Kidney epithelial cell (primary cell): ENCODE measurements around the gene AGBL1. TPM values are rescaled to one million over a fixed set of nuclear protein-coding genes. Genes with fewer than 3 reads are reported as not detected.

Experiments used
- DNase-seq: peaks from one replicate; pipeline ENCODE4 v3.0.0-alpha.2; 2010; ENCODE audit warnings: low read depth
- H3K27me3 ChIP-seq: 2 replicates; pipeline ENCODE4 v1.6.0; 2011; ENCODE audit warnings: low read length; ENCODE audit not compliant: control insufficient read depth, insufficient read depth
- H3K36me3 ChIP-seq: 2 replicates; pipeline ENCODE4 v1.5.1; 2011; ENCODE audit warnings: low read length; ENCODE audit not compliant: control insufficient read depth, insufficient read depth
- H3K4me3 ChIP-seq: 2 replicates; pipeline ENCODE4 v1.5.1; 2011; ENCODE audit warnings: low read depth, mild to moderate bottlenecking, control low read depth, low read length
- CTCF ChIP-seq: IDR thresholded peaks from 2 replicates; pipeline ENCODE4 v1.5.1; 2011; ENCODE audit warnings: mild to moderate bottlenecking, moderate library complexity, low read length, control low read depth, inconsistent platforms; ENCODE audit not compliant: insufficient read depth, poor library complexity, severe bottlenecking
- total RNA-seq: library from RNA; depleted of rRNA; stranded (reverse); fragments of >200 nt; gene quantifications from 2 replicates; pipeline ENCODE4 v1.2.3, GENCODE V29; 2015

Gene AGBL1
- total RNA-seq, 1 donor from 2014 or later: not detected

GRCh38 chr15:86165265-86166211 lies 85.9 kb downstream of the AGBL1 start:
- no peak for DNase-seq
- no peak for TF ChIP-seq CTCF

GRCh38 chr15:86167841-86168240 lies 88.2 kb downstream of the AGBL1 start:
- DNase-seq: no peak
- no peaks in the 10 kb centered on the region for H3K36me3 ChIP-seq
- no peak overlapping the region for H3K4me3 ChIP-seq
- no peak for TF ChIP-seq CTCF
- no peaks in the 10 kb centered on the region for H3K27me3 ChIP-seq

More at GRCh38 chr15:86165265-86166211, 85.9 kb downstream of the AGBL1 start:
- Histone ChIP-seq H3K4me3 (no peak overlapping the region), H3K27me3 (no peaks in the 10 kb centered on the region), H3K36me3 (no peaks in the 10 kb centered on the region)

GRCh38 chr15:86178845-86179244 lies 99.2 kb downstream of the AGBL1 start:
- no peak overlapping the region for H3K4me3 ChIP-seq
- no peaks in the 10 kb centered on the region for H3K27me3 ChIP-seq
- no peaks in the 10 kb centered on the region for H3K36me3 ChIP-seq
- TF ChIP-seq CTCF: no peak
- DNase-seq: no peak

- TF ChIP-seq CTCF: no peak
- H3K27me3 ChIP-seq: no peaks in the 10 kb centered on the region
- H3K36me3 ChIP-seq: no peaks in the 10 kb centered on the region
- H3K4me3 ChIP-seq: no peak overlapping the region
- no peak for DNase-seq
Observed at GRCh38 chr15:86183596-86184491, 104.2 kb downstream of the AGBL1 start.

DNA sequence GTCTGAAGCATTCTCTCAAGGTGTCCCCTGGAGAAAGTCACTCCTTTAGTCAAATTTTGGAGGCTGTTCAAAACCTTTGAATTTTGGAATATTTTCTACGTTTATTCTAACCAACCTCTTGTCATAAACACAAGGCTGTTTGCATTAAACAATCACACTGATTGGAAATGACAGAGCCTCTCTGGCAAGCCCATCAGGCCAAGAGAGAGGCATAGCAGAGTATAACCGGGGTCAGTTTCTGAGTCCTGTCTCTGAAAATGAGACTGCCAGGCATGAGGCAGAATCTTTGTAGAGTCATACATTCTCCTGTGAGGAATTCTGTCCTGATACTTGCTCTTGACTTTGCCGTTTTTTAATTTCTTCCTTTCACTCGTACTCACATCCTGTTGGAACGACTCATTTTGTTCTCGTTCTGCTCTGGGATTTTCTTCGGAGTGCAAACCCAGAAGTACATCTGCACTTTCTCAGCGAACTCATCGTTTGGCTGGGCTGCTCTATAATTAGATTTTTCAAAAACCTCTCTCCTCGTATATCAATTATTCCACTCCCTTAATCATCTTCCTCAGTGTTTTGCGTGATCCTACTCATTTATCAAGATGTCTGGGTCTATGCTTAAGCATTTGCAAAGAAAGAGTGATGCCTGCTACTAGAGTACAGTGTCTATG lies 114.2 kb downstream of the AGBL1 start:
- Histone ChIP-seq H3K27me3 (no peaks in the 10 kb centered on the region), H3K36me3 (no peaks in the 10 kb centered on the region), H3K4me3 (no peak overlapping the region)
- TF ChIP-seq CTCF: no peak
- no peak for DNase-seq
